ENCODE results near the gene PCBD2.
"Not testable (repeated sequence)": the region's sequence is repeated elsewhere in the genome, so short reads cannot be mapped to it uniquely, and the experiment has no call there.

PCBD2 gene

DNA sequence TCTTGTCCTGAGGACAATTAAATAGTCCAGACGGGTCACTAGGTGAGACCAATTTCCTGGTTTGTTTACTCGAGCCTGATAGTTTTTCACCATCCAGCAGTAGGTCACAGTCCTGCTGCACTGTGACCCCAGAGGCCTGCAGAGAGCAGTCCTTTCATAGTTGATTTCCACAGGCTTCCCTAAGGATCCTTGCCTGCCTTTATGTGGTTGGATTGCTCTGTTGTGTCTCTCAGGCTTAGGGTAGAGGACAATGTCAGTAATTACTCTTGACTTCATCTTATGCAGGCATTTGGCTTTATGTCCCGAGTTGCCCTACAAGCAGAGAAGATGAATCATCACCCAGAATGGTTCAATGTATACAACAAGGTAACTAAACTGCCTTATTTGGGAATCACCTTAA lies 53.8 kb downstream of the PCBD2 start:
- no peaks in the 10 kb centered on the region for H3K4me1 Mint-ChIP-seq (ENCODE audit: low read depth)
- H3K36me3 Mint-ChIP-seq (ENCODE audit: low read depth): peaks cover 58% of the 10 kb centered on the region
- H3K9me3 Mint-ChIP-seq: peaks cover 9% of the 10 kb centered on the region
- no peaks in the 10 kb centered on the region for H3K27me3 Mint-ChIP-seq
- H3K4me3 Mint-ChIP-seq: no peak overlapping the region
- intact Hi-C loops (cut with micrococcal nuclease): no loop called here
- H3K27ac Mint-ChIP-seq: no peak overlapping the region

DNA sequence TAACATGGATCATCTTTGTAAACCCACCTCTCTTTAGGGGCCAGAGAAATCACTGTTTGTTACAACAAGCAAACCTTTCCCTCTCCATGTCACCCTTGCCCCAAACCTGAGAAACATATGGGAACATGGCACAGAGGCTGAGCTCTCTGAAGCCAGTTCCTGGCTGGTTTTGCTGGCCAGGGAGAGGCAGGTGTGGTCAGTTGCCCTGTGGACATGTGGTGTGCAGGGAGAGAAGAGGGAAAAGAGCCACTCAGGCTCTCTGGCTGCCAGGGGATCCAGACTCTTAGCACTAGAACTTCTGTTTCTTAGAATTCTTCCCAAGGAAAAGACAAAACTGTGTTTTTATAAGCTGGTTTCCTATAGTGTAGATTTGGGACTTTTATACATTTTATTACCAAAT lies 58.2 kb downstream of the PCBD2 start:
- H3K36me3 Mint-ChIP-seq (ENCODE audit: low read depth): peaks cover 72% of the 10 kb centered on the region
- no peaks in the 10 kb centered on the region for H3K4me1 Mint-ChIP-seq (ENCODE audit: low read depth)
- H3K9me3 Mint-ChIP-seq: no peaks in the 10 kb centered on the region
- H3K4me3 Mint-ChIP-seq: no peak overlapping the region
- no peaks in the 10 kb centered on the region for H3K27me3 Mint-ChIP-seq
- intact Hi-C loops (cut with micrococcal nuclease): no loop called here
- no peak overlapping the region for H3K27ac Mint-ChIP-seq

DNA sequence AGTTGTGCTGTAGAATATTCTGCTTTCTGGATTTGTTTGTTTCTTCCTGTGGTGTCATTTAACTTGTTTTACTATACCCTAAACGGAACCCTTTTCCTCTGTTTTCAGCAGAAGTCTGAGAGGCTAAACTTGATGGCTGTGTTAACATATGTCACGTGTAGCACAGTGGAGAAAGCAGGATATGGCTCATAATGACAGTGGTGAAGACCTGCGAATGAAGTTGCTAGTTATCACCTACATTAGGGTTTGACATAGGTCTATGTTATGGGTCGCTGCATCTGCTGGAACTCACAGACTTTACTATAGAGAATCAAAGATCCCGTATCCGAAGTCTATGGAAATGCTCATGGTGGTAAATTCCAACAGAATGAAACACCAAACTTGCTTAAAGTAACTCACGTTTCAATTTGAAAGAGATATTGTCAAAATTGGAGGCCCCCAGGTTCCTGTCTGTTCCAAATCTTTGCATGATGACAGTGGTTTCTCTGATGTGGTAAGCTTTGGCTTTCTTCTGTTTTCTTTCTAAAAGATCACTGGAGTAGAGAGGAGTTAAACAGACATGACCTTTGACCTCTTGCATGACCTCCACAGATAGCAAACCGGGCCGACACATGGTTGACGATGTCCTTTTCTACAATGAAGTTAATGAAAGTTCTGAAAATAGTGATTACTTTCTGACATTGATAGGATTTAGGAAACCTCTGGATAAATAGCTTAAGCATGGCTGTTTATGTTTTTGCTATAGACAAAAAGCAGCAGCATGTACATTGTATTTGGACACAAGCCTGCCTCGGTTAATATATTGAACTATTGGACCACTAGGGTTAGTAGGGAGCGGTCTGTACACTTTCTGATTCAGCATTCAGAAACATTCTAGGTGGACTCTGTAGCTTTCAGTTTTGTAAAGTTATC lies 59.7 kb downstream of the PCBD2 start:
- Mint-ChIP-seq H3K9me3 (no peaks in the 10 kb centered on the region), H3K27ac (no peak overlapping the region), H3K36me3 (ENCODE audit: low read depth) (peaks cover 76% of the 10 kb centered on the region), H3K4me1 (ENCODE audit: low read depth) (no peaks in the 10 kb centered on the region), H3K27me3 (no peaks in the 10 kb centered on the region), H3K4me3 (no peak overlapping the region)
- intact Hi-C loops (cut with micrococcal nuclease): no loop called here

GRCh38 chr5:134965271-134965825 lies 60.4 kb downstream of the PCBD2 start:
- Mint-ChIP-seq H3K27me3 (no peaks in the 10 kb centered on the region), H3K4me3 (no peak overlapping the region), H3K36me3 (ENCODE audit: low read depth) (peaks cover 74% of the 10 kb centered on the region), H3K9me3 (no peaks in the 10 kb centered on the region), H3K4me1 (ENCODE audit: low read depth) (no peaks in the 10 kb centered on the region), H3K27ac (no peak overlapping the region)
- intact Hi-C loops (cut with micrococcal nuclease): no loop called here

DNA sequence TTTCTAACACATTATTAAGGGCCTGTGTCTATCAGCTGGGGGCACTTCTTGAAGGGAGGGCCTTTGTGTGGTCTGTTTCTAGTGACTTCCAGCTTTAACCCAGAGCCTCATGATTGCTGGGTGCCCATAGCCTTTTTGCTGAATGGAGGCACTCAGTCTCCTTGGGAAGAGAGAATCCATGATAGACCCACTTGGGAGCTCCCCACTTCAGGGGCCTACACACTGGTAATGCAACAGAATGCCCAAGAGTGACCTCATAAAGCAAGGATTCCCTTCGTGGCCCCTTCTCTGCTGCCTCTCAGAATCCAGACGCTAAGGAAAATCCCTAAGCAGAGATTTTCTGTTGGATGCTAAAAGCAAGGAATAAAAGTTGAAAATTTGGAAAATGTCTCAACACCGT lies 62.7 kb downstream of the PCBD2 start, which contains the start of gene CATSPER3:
Gene CATSPER3 (plus strand): TSS at position 301 of the 400 bp plus-strand sequence. CDS start 85 bp downstream, at position 386.
- Mint-ChIP-seq H3K4me3 (no peak within 1 kb of the TSS), H3K27me3 (no peaks in the 10 kb centered on the region), H3K27ac (no peak within 1 kb of the TSS), H3K9me3 (no peaks in the 10 kb centered on the region), H3K36me3 (ENCODE audit: low read depth) (peaks cover 74% of the 10 kb centered on the region), H3K4me1 (ENCODE audit: low read depth) (no peaks in the 10 kb centered on the region)
- intact Hi-C loops (cut with micrococcal nuclease): no loop called here

DNA sequence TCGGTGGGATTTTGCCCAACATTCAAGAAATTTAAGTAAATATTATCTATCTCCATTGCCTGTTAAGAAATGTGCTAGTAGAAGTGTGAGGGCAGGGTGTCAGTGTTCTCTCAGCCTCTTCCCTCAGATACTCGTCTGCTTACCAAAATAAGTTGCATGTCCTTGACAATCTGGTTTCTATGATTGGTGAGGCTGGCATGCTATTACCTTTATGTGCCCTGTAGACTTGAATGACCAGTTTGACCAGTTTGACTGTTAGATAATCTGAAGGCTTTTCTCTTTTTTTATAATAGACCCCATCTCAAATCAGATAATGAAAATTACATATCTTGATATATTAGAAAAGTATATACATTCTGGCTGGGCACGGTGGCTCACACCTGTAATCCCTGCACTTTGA lies 63.1 kb downstream of the PCBD2 start:
- intact Hi-C loops (cut with micrococcal nuclease): no loop called here
- Mint-ChIP-seq H3K4me3 (no peak overlapping the region), H3K36me3 (ENCODE audit: low read depth) (peaks cover 74% of the 10 kb centered on the region), H3K27me3 (no peaks in the 10 kb centered on the region), H3K4me1 (ENCODE audit: low read depth) (no peaks in the 10 kb centered on the region), H3K9me3 (no peaks in the 10 kb centered on the region), H3K27ac (no peak overlapping the region)

GRCh38 chr5:134969166-134969565 lies 64.2 kb downstream of the PCBD2 start:
- H3K27ac Mint-ChIP-seq: no peak overlapping the region
- H3K9me3 Mint-ChIP-seq: no peaks in the 10 kb centered on the region
- H3K4me1 Mint-ChIP-seq (ENCODE audit: low read depth): no peaks in the 10 kb centered on the region
- peaks cover 71% of the 10 kb centered on the region for H3K36me3 Mint-ChIP-seq (ENCODE audit: low read depth)
- intact Hi-C loops (cut with micrococcal nuclease): no loop called here
- no peaks in the 10 kb centered on the region for H3K27me3 Mint-ChIP-seq
- H3K4me3 Mint-ChIP-seq: no peak overlapping the region

DNA sequence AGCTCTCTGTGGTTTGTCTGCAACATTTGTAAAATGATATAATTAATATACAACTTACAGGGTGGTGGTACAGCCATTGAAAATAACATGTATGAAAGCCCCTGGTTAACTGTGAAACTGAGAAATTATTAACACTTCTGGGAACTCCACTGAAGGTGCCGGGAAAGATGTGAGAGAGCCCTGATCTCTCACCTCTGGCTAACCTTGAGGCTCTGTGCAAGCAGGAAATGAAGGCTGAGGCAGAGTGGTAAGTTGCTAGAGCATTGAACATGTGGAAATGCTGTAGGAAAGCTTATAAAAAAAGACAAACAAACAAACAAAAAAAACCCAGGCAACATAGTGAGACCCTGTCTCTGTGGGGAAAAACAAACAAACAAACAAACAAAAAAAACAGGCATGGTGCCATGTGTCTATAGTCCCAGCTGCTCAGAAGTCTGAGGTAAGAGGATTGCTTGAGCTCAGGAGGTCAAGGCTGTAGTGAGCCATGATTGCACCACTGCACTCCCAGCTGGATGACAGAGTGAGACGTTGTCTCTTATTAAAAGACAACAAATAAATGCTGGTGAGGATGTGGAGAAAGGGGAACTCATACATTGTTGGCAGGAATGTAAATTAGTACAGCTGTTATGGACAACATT lies 70.3 kb downstream of the PCBD2 start:
- peaks cover 57% of the 10 kb centered on the region for H3K36me3 Mint-ChIP-seq (ENCODE audit: low read depth)
- H3K27ac Mint-ChIP-seq: no peak overlapping the region
- no peak overlapping the region for H3K4me3 Mint-ChIP-seq
- intact Hi-C loops (cut with micrococcal nuclease): no loop called here
- H3K27me3 Mint-ChIP-seq: no peaks in the 10 kb centered on the region
- H3K9me3 Mint-ChIP-seq: peaks cover 39% of the 10 kb centered on the region
- no peaks in the 10 kb centered on the region for H3K4me1 Mint-ChIP-seq (ENCODE audit: low read depth)

DNA sequence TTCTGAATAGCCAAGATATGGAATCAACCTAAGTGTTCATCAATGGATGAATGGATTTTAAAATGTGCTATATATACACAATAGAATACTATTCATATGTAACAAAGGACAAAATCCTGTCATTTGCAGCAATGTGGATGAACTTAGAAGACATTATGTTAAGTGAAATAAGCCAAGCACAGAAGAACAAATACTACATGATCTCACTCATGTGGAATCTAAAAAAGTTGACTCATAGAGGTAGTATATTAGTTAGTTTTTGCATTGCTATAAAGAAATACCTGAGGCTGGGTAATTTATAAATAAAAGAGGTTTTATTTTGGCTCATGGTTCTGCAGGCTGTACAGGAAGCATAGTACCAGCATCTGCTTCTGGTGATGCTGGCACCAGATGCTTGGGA lies 70.9 kb downstream of the PCBD2 start:
- Mint-ChIP-seq H3K36me3 (ENCODE audit: low read depth) (peaks cover 53% of the 10 kb centered on the region), H3K4me3 (no peak overlapping the region), H3K27ac (no peak overlapping the region), H3K27me3 (no peaks in the 10 kb centered on the region), H3K9me3 (peaks cover 45% of the 10 kb centered on the region), H3K4me1 (ENCODE audit: low read depth) (no peaks in the 10 kb centered on the region)
- intact Hi-C loops (cut with micrococcal nuclease): no loop called here

- Mint-ChIP-seq H3K36me3 (ENCODE audit: low read depth) (peaks cover 53% of the 10 kb centered on the region), H3K27ac (no peak overlapping the region), H3K9me3 (peaks cover 55% of the 10 kb centered on the region), H3K4me1 (ENCODE audit: low read depth) (no peaks in the 10 kb centered on the region), H3K27me3 (no peaks in the 10 kb centered on the region), H3K4me3 (no peak overlapping the region)
- intact Hi-C loops (cut with micrococcal nuclease): no loop called here
These were observed 71.9 kb downstream of the PCBD2 start for GRCh38 chr5:134976841-134977240.

GRCh38 chr5:134979416-134979815 lies 74.5 kb downstream of the PCBD2 start:
- Mint-ChIP-seq H3K4me1 (ENCODE audit: low read depth) (no peaks in the 10 kb centered on the region), H3K9me3 (peaks cover 79% of the 10 kb centered on the region), H3K27ac (no peak overlapping the region), H3K27me3 (no peaks in the 10 kb centered on the region), H3K4me3 (no peak overlapping the region), H3K36me3 (ENCODE audit: low read depth) (peaks cover 38% of the 10 kb centered on the region)
- intact Hi-C loops (cut with micrococcal nuclease): no loop called here

GRCh38 chr5:134982230-134982629 lies 77.3 kb downstream of the PCBD2 start:
- intact Hi-C loops (cut with micrococcal nuclease): no loop called here
- H3K36me3 Mint-ChIP-seq (ENCODE audit: low read depth): peaks cover 27% of the 10 kb centered on the region
- no peaks in the 10 kb centered on the region for H3K4me1 Mint-ChIP-seq (ENCODE audit: low read depth)
- H3K4me3 Mint-ChIP-seq: no peak overlapping the region
- H3K27ac Mint-ChIP-seq: no peak overlapping the region
- H3K27me3 Mint-ChIP-seq: peaks cover 4% of the 10 kb centered on the region
- peaks cover 69% of the 10 kb centered on the region for H3K9me3 Mint-ChIP-seq

DNA sequence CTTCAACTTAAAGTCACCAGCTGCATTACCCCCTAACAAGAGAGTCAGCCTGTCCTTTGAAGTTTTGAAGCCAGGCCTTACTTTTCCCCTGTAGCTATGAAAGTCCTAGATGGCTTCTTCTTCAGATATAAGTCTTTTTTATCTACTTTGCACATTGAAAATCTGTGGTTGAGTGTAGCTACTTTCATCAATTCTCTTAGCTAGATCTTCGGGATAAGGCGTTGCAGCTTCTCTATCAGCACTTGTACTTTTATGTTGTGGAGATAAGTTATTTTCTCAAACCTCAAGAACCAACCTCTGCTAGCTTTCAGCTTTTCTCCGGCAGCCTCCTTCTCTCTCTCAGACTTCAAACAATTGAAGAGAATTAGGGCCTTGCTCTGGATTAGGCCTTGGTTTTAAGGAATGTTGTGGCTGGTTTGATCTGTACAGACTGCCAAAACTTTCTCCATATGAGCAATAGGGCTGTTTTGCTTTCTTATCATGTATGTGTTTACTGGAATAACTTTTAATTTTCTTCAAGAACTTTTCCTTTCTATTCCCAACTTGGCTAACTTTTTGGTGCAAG lies 84.4 kb downstream of the PCBD2 start:
- peaks cover under 1% of the 10 kb centered on the region for H3K4me1 Mint-ChIP-seq (ENCODE audit: low read depth)
- H3K27ac Mint-ChIP-seq: no peak overlapping the region
- H3K4me3 Mint-ChIP-seq: no peak overlapping the region
- H3K36me3 Mint-ChIP-seq (ENCODE audit: low read depth): no peaks in the 10 kb centered on the region
- intact Hi-C loops (cut with micrococcal nuclease): no loop called here
- no peaks in the 10 kb centered on the region for H3K9me3 Mint-ChIP-seq
- H3K27me3 Mint-ChIP-seq: peaks cover 4% of the 10 kb centered on the region

GRCh38 chr5:134990183-134990582 lies 85.3 kb downstream of the PCBD2 start:
- not testable (repeated sequence) for H3K4me1 Mint-ChIP-seq (ENCODE audit: low read depth)

More at GRCh38 chr5:134990183-134990582, 85.3 kb downstream of the PCBD2 start:
- H3K4me3 Mint-ChIP-seq; H3K9me3 Mint-ChIP-seq; intact Hi-C loops (cut with micrococcal nuclease); H3K27me3 Mint-ChIP-seq; H3K27ac Mint-ChIP-seq; H3K36me3 Mint-ChIP-seq (ENCODE audit: low read depth): not testable (repeated sequence)

Measured in dendritic cell treated with granulocyte-macrophage colony-stimulating factor and Interleukin-4, amounts not matched to agents 40 ng/mL and 50 ng/mL, for 4 days (primary cell).